Endothelial cell of umbilical vein (primary cell): ENCODE data around the gene LIX1. TPM values are rescaled to one million over a fixed set of nuclear protein-coding genes. Genes with fewer than 3 reads are reported as not detected.

Experiments
- BruUV-seq: library from RNA; stranded (reverse); fragments of 400-500 nt; replicated peaks from 2 replicates; lab custom pipeline; 2021; lab: Mats Ljungman, UMichigan
- CTCF ChIA-PET: fragments of 300-600, 350-600 bp; sonication (Branson Sonifier 250); formaldehyde crosslinking; loops from one replicate; lab custom pipeline; 2021; ENCODE audit warnings: antibody characterized with exemption, inconsistent platforms; lab: Charles Lee
- POLR2A ChIA-PET: fragments of 300-600, 350-600 bp; sonication (Branson Sonifier 250); formaldehyde crosslinking; loops from one replicate; lab custom pipeline; 2021; ENCODE audit warnings: antibody characterized with exemption, inconsistent platforms; lab: Charles Lee
- DNase-seq: peaks from one replicate; pipeline ENCODE4 v3.0.0-alpha.2; 2011; ENCODE audit warnings: low read depth, low spot score
- FAIRE-seq: peaks from 2 replicates; lab custom pipeline; 2011; peaks lifted over from hg19 to GRCh38; lab: Jason Lieb, UNC
- H2AFZ ChIP-seq: 2 replicates; pipeline ENCODE4 v1.6.0; 2012; ENCODE audit warnings: low read depth, low read length, control low read depth, inconsistent platforms
- H3K27ac ChIP-seq: 2 replicates; pipeline ENCODE4 v1.5.1; 2011; ENCODE audit warnings: low read depth, mild to moderate bottlenecking, control low read depth, low read length, moderate library complexity; ENCODE audit not compliant: insufficient read depth
- H3K27me3 ChIP-seq, 2 experiments: 2 replicates each; pipeline versions ENCODE4 v1.6.0 to v1.6.1; 2011; ENCODE audit warnings: low read length in 2 of 2, mixed read lengths in 1 of 2; ENCODE audit not compliant: control insufficient read depth in 2 of 2, insufficient read depth in 2 of 2
- H3K36me3 ChIP-seq, 2 experiments: 2 replicates in 1 of 2; 3 replicates in 1 of 2; pipeline ENCODE4 v1.5.1; 2011; ENCODE audit warnings: low read length in 2 of 2, mild to moderate bottlenecking in 1 of 2, moderate library complexity in 1 of 2; ENCODE audit not compliant: control insufficient read depth in 2 of 2, insufficient read depth in 2 of 2; ENCODE audit errors: extremely low read depth in 1 of 2
- H3K4me1 ChIP-seq: 3 replicates; pipeline ENCODE4 v1.5.1; 2011; ENCODE audit warnings: mild to moderate bottlenecking, low read length; ENCODE audit not compliant: control insufficient read depth, insufficient read depth; ENCODE audit errors: extremely low read depth
- H3K4me2 ChIP-seq: 2 replicates; pipeline ENCODE4 v1.6.1; 2011; ENCODE audit warnings: low read length, control low read depth, mixed read lengths; ENCODE audit not compliant: insufficient read depth
- H3K4me3 ChIP-seq, 3 experiments: fragments of 200-600 bp in 1 of 3; sonication (generic), shearing (Covaris generic) in 1 of 3; replicated peaks in 1 of 3; 2 replicates each; pipeline ENCODE4 v1.5.1; 2011 to 2016; ENCODE audit warnings: control low read depth in 3 of 3, low read length in 3 of 3, mild to moderate bottlenecking in 2 of 3, inconsistent platforms in 1 of 3, low read depth in 1 of 3, moderate library complexity in 1 of 3; ENCODE audit not compliant: insufficient read depth in 1 of 3
- H3K79me2 ChIP-seq: 2 replicates; pipeline ENCODE4 v1.6.0; 2012; ENCODE audit warnings: low read length, inconsistent platforms; ENCODE audit not compliant: control insufficient read depth, insufficient read depth
- H3K9ac ChIP-seq: replicated peaks from 2 replicates; pipeline ENCODE3; 2011; ENCODE audit warnings: low read length, control low read depth; ENCODE audit not compliant: insufficient read depth; ENCODE audit errors: extremely low read depth
- H3K9me1 ChIP-seq: replicated peaks from 3 replicates; pipeline ENCODE4 v1.6.0; 2011; ENCODE audit warnings: mild to moderate bottlenecking, low read length; ENCODE audit not compliant: control insufficient read depth, insufficient read depth; ENCODE audit errors: extremely low read depth
- H3K9me3 ChIP-seq: replicated peaks from 2 replicates; pipeline ENCODE4 v1.5.1; 2012; ENCODE audit warnings: low read length, inconsistent platforms; ENCODE audit not compliant: control insufficient read depth, insufficient read depth
- H4K20me1 ChIP-seq: replicated peaks from 2 replicates; pipeline ENCODE3; 2011; ENCODE audit warnings: mild to moderate bottlenecking, low read length; ENCODE audit not compliant: control insufficient read depth, insufficient read depth; ENCODE audit errors: extremely low read depth
- CTCF ChIP-seq, 2 donors: IDR thresholded peaks; 1 replicate in 1 of 2; 2 replicates in 1 of 2; pipeline ENCODE4 v1.5.1; 2011; ENCODE audit warnings: low read length in 2 of 2, mild to moderate bottlenecking in 2 of 2, moderate library complexity in 2 of 2, control low read depth in 1 of 2, inconsistent platforms in 1 of 2, low read depth in 1 of 2; ENCODE audit not compliant: insufficient read depth in 1 of 2; ENCODE audit errors: extremely low read depth in 1 of 2
- EZH2 ChIP-seq: IDR thresholded peaks from 2 replicates; pipeline ENCODE4 v1.6.1; 2012; ENCODE audit warnings: borderline replicate concordance, low read depth, mild to moderate bottlenecking, moderate library complexity, low read length, inconsistent platforms; ENCODE audit not compliant: severe bottlenecking
- FOS ChIP-seq: IDR thresholded peaks from 2 replicates; pipeline ENCODE4 v1.6.1; 2011; ENCODE audit warnings: mild to moderate bottlenecking, low read length, moderate library complexity, borderline replicate concordance; ENCODE audit not compliant: insufficient read depth
- GATA2 ChIP-seq: IDR thresholded peaks from 2 replicates; pipeline ENCODE4 v1.7.0; 2011; ENCODE audit warnings: low read depth, mild to moderate bottlenecking, moderate library complexity, mixed read lengths, low read length; ENCODE audit not compliant: insufficient read length, insufficient read depth
- JUN ChIP-seq: IDR thresholded peaks from 2 replicates; pipeline ENCODE4 v1.6.1; 2011; ENCODE audit warnings: borderline replicate concordance, low read depth; ENCODE audit not compliant: insufficient read length, insufficient read depth
- MAX ChIP-seq: IDR thresholded peaks from 2 replicates; pipeline ENCODE4 v1.6.1; 2011; ENCODE audit not compliant: insufficient read depth, insufficient read length
- MYC ChIP-seq: IDR thresholded peaks from one replicate; pipeline ENCODE4 v1.6.1; 2011; ENCODE audit warnings: mild to moderate bottlenecking, low read depth, low read length
- POLR2A ChIP-seq: IDR thresholded peaks from 2 replicates; pipeline ENCODE4 v1.6.1; 2012; ENCODE audit warnings: low read depth, mild to moderate bottlenecking, control low read depth, low read length
- POLR2AphosphoS5 ChIP-seq: IDR thresholded peaks from 2 replicates; pipeline ENCODE4 v1.6.1; 2012; ENCODE audit warnings: low read depth, mild to moderate bottlenecking, control low read depth, low read length, moderate library complexity; ENCODE audit not compliant: insufficient read depth
- dilution Hi-C: fragments of 300-500 bp; cut with MboI; formaldehyde crosslinking; loops from one replicate; pipeline ENCODE4 v1.15.0; 2019; ENCODE audit warnings: low sequenced_read_pairs; ENCODE audit not compliant: extremely low pct_ligation_motif_present
- intact Hi-C: fragments of 100-400 bp; cut with micrococcal nuclease; formaldehyde crosslinking; loops from one replicate; pipeline ENCODE4 v1.10.0; 2022
- polyA plus RNA-seq, 4 experiments: library from polyadenylated mRNA; depleted of rRNA in 3 of 4; stranded (reverse) in 3 of 4; unstranded in 1 of 4; fragments of >200 nt; gene quantifications; 2 replicates each; pipeline versions ENCODE4 v1.2.1 to v1.2.3, GENCODE V29; 2011 to 2012; ENCODE audit warnings: missing spikeins in 1 of 4
- total RNA-seq: library from RNA; stranded (reverse); gene quantifications from 2 replicates; pipeline ENCODE4 v1.2.3, GENCODE V29; 2021

The LIX1 gene
- total and polyA plus RNA-seq, 2 donors (not counting 3 experiments of a cell fraction or from before 2014, with no cell fraction given), result not detected

GRCh38 chr5:97127727-97128126, 14.7 kb downstream of the LIX1 start:
- no peaks in the 10 kb centered on the region for H3K9me1 ChIP-seq
- ChIA-PET CTCF (interaction anchor here (1.2 to 2.9 kb wide), 5 partner anchors 10 to 375 kb away, joined by 3 to 15 read pairs (median 3); partner anchors contain the start of gene LIX1), POLR2A (interaction anchor here (0.6 to 0.8 kb wide), 2 partner anchors 55 to 375 kb away, joined by 3 to 5 read pairs; no protein-coding TSS in a partner anchor)
- peak overlapping the region; percentile 14 for H3K9ac ChIP-seq
- no peaks in the 10 kb centered on the region for H3K79me2 ChIP-seq
- no peaks in the 10 kb centered on the region for H3K36me3 ChIP-seq
- H3K9me3 ChIP-seq, result no peaks in the 10 kb centered on the region
- no peak overlapping the region for H2AFZ ChIP-seq
- TF ChIP-seq MYC (no peak), JUN (peak; percentile 64), GATA2 (no peak)
- intact Hi-C loops, result no loop called here
- no peak overlapping the region for H3K4me3 ChIP-seq
- no TSS peak for BruUV-seq
- H3K4me2 ChIP-seq, result peak overlapping the region; percentile 58
- no peaks in the 10 kb centered on the region for H4K20me1 ChIP-seq
- dilution Hi-C loops, result no loop called here
- peak; percentile 82 for DNase-seq
- H3K27me3 ChIP-seq, result peaks cover 0 to 3% of the 10 kb centered on the region in 2 experiments
- H3K27ac ChIP-seq, result peak overlapping the region; percentile 24
- peaks cover 11% of the 10 kb centered on the region for H3K4me1 ChIP-seq
- peak; percentile 80 for FAIRE-seq

GRCh38 chr5:97125125-97125683, 17.2 kb downstream of the LIX1 start:
- H3K9me1 ChIP-seq, result no peaks in the 10 kb centered on the region
- H3K9ac ChIP-seq, result no peak overlapping the region
- no peak for TF ChIP-seq POLR2AphosphoS5
- no peak for TF ChIP-seq MYC
- no peak for TF ChIP-seq POLR2A
- TF ChIP-seq MAX, result no peak
- TF ChIP-seq EZH2, result no peak
- no peak for TF ChIP-seq FOS
- TF ChIP-seq CTCF (IDR thresholded peaks at IDR 0.05; ENCODE audit: extremely low read depth in 1 of 2, insufficient read depth in 1 of 2, low read depth in 1 of 2, low read length in 2 of 2), result no peak
- TF ChIP-seq JUN, result no peak
- no peak for TF ChIP-seq GATA2
- no TSS peak for BruUV-seq
- no peaks in the 10 kb centered on the region for H3K36me3 ChIP-seq
- ChIA-PET CTCF (no interaction called here), POLR2A (no interaction called here)
- H3K4me2 ChIP-seq, result no peak overlapping the region
- dilution Hi-C loops (no loop called here), intact Hi-C loops (no loop called here)
- no peak overlapping the region for H3K27ac ChIP-seq
- no peak overlapping the region for H2AFZ ChIP-seq
- no peaks in the 10 kb centered on the region for H3K9me3 ChIP-seq
- DNase-seq (no peak), FAIRE-seq (no peak)
- peaks cover 11% of the 10 kb centered on the region for H3K4me1 ChIP-seq
- H3K4me3 ChIP-seq, result no peak overlapping the region
- peaks cover 3 to 4% of the 10 kb centered on the region in 2 experiments for H3K27me3 ChIP-seq
- H4K20me1 ChIP-seq, result no peaks in the 10 kb centered on the region
- H3K79me2 ChIP-seq, result no peaks in the 10 kb centered on the region
